IPS-15b (cell line): ENCODE results near the gene CAMKK1.
A peak's percentile ranks its signal among the peaks of the same experiment; 100 is the strongest.

Source experiments
- H3K27me3 ChIP-seq: one replicate; pipeline ENCODE4 v1.6.1; 2013; ENCODE audit warnings: low read length; ENCODE audit not compliant: control insufficient read depth, insufficient read depth
- H3K36me3 ChIP-seq: one replicate; pipeline ENCODE4 v1.6.1; 2013; ENCODE audit warnings: low read length; ENCODE audit not compliant: control insufficient read depth, insufficient read depth
- H3K4me1 ChIP-seq: one replicate; pipeline ENCODE4 v1.6.1; 2013; ENCODE audit warnings: mild to moderate bottlenecking, low read length; ENCODE audit not compliant: control insufficient read depth, insufficient read depth
- H3K4me3 ChIP-seq: one replicate; pipeline ENCODE4 v1.5.1; 2013; ENCODE audit warnings: low read depth, low read length
- H3K9ac ChIP-seq: one replicate; pipeline ENCODE4 v1.6.1; 2013; ENCODE audit warnings: low read depth, mild to moderate bottlenecking, low read length
- H3K9me3 ChIP-seq: one replicate; pipeline ENCODE4 v1.6.1; 2013; ENCODE audit warnings: mild to moderate bottlenecking, low read length; ENCODE audit not compliant: control insufficient read depth, insufficient read depth

Gene CAMKK1

DNA sequence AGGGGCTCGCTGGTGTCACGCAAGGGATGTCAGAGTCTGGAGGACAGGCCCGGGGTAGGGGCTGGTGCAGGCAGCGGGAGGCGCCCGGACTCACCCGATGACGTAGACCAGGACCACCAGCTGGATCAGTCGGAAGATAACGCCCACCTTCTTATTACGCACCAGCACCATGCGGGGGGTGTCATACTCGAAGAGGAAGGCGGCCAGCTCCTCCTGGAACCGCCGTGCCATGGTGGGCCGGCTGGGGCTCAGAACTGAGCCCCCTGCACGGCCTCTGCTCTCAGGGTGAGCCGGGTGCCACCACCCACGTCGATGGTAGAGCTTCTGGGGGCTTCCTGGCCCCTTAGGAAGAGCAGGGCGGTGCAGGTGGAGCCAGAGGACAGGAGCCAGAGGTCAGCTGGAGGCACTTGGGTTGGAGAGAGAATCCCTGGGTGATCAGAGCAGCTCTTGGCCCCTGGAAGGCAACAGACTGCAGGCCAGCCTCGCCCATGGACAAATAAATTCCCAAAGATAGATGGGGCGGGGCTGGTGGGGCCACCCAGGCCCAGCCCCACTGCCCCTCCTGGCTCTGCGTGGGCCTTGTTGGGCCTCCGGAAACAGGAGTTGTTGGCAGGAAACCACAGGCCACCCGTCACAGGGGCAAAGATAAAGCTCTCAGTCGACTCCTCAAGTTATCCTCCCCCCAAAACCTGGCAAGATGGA is 23.3 kb upstream of the CAMKK1 start, which contains the start of gene P2RX1:
TSS of gene P2RX1 (minus strand) at position 471 of the 702 bp plus-strand sequence. CDS start at position 231, 240 bp downstream.
- H3K36me3 ChIP-seq: peaks cover under 1% of the 10 kb centered on the region
- H3K9ac ChIP-seq: no peak within 1 kb of the TSS
- no peak within 1 kb of the TSS for H3K4me3 ChIP-seq
- H3K4me1 ChIP-seq: no peaks in the 10 kb centered on the region
- no peaks in the 10 kb centered on the region for H3K27me3 ChIP-seq
- no peaks in the 10 kb centered on the region for H3K9me3 ChIP-seq

DNA sequence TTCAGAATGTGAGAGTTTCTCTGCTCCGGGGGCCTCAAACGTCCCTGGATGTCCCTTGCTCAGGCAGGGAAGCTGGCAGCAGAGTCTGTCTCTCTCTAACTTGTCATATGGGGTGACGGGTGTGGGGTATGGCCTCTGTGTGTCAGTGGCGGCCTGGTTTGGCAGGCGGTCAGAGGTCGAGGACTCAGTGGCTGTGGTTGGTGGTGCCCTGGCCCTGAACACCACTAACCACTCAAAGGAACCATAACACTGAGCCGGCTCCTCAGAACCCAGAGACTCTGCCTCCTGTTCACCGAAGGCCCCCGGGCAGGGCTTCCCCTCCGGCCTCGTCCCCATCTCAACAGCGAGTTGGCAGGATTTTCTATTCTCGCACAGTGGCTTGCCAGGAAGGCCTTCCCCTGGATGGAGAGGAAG is 22.7 kb upstream of the CAMKK1 start:
- no peaks in the 10 kb centered on the region for H3K9me3 ChIP-seq
- no peaks in the 10 kb centered on the region for H3K27me3 ChIP-seq
- H3K4me3 ChIP-seq: no peak overlapping the region
- peaks cover 3% of the 10 kb centered on the region for H3K36me3 ChIP-seq
- H3K9ac ChIP-seq: no peak overlapping the region
- no peaks in the 10 kb centered on the region for H3K4me1 ChIP-seq

DNA sequence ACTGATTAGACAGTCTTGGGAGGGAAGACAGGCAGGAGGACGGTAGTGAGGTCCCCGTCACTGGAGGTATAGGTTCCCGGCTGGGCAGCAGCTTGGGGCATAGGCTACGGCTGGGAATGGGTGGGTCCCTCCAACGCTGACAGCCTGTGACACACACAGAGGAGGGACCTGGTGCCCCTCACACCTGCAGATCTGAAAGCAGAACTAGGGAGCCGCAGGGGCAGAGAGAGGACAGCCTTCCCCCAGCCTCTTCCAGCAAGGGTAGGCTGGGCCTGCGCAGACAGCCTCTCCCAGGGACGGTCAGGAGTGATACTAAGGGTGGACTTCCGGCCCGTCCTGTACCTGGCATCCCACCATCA is 21.4 kb upstream of the CAMKK1 start:
- no peak overlapping the region for H3K9ac ChIP-seq
- no peak overlapping the region for H3K4me3 ChIP-seq
- H3K9me3 ChIP-seq: no peaks in the 10 kb centered on the region
- peaks cover 3% of the 10 kb centered on the region for H3K36me3 ChIP-seq
- H3K27me3 ChIP-seq: no peaks in the 10 kb centered on the region
- no peaks in the 10 kb centered on the region for H3K4me1 ChIP-seq

DNA sequence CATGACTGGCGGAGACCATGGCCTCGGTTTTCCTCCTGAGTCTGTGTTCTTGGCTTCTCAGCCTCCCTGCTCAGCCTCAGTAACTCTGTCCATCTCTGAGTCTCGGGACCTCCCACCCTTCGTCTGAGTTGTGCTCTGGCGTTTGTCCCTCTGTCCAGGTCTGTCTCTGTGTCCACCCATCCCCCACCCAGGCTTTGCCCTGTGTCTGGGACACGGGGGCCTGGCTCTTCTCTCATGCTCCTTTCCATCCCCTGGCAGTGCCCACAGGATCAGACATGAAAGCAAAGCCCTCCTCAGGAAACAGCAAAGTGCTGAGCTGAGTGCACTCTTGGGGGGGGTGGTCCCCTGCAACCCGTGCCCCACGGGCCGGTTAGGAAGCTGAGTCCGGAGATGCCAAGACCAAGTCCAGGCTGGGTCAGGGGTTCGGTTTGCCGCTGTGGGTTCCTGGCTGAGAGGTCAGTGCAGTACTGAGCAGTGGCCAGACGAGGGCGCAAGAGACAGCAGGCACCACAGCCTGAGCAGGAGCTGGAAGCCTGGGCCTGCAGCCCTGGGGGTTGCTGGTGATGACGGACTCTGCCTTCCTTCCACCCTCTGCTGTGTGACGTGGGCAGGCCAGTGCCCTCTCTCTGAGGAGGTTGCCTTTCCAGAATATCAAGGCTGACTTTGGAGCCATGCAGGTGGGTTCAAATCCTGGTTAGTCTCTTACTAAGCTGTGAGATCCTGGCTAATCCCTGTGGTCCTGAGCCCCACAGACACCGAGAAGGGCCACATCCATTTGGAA is 20.9 kb upstream of the CAMKK1 start:
- H3K9ac ChIP-seq: no peak overlapping the region
- H3K9me3 ChIP-seq: no peaks in the 10 kb centered on the region
- H3K4me3 ChIP-seq: no peak overlapping the region
- H3K36me3 ChIP-seq: peaks cover 3% of the 10 kb centered on the region
- no peaks in the 10 kb centered on the region for H3K4me1 ChIP-seq
- H3K27me3 ChIP-seq: no peaks in the 10 kb centered on the region

DNA sequence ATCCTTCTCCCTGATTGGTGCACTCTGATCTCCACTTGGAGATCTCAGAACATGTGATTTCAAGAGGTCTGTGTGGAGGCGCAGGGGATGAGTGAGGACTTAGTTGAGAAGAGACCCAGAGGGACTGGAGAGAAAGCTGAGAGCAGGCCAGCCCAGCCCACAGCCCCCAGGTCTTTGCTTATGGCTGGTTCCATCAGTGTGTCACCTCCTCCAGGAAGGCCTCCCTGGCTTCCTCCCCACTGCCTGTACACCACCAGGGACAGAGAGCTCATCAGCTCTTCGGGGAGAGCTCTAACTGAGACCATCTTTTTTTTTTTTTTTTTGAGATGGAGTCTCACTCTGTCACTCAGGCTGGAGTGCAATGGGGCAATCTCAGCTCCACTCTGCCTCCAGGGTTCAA is 20.0 kb upstream of the CAMKK1 start:
- Histone ChIP-seq H3K9ac (no peak overlapping the region), H3K27me3 (no peaks in the 10 kb centered on the region), H3K36me3 (peaks cover 3% of the 10 kb centered on the region), H3K4me3 (no peak overlapping the region), H3K4me1 (no peaks in the 10 kb centered on the region), H3K9me3 (no peaks in the 10 kb centered on the region)

DNA sequence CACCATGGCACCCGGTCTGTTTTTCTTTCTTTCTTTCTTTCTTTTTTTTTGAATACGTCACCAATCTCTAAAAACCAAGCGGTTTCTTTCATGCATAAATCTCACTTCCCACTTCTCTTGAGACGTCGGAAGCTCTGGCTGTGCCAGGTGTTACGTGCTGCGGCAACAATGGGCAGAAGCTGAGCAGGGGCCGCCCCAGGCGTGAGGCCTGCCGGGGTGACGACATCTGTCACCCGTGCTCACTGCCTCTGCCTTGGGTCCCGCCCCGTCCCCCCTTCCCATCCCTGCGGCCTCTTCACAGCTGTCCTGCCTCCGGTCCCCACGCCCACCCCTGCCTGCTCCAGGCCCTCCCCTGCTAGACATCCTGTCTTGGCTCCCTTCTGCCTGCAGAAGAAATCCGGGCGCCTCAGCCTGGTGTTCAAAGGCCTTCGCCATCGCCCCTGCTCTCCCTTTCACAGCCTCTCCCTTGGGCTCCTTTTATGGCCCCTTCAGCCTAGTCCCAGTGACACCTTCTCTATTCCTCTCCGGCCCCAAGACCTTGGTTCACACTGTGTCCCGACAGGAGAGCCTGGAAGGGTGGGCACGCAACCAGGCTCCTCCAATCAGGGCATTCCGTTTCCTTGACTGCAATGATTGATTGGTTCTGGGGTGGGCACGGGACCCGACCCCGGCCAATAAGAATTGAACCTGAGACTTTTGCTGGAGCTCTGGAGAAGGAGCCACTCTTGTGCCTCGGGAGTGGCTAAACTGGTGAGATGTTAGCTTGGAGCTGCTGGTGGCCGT is 18.6 kb upstream of the CAMKK1 start:
- H3K9me3 ChIP-seq: no peaks in the 10 kb centered on the region
- H3K27me3 ChIP-seq: no peaks in the 10 kb centered on the region
- H3K4me1 ChIP-seq: no peaks in the 10 kb centered on the region
- H3K36me3 ChIP-seq: peaks cover 3% of the 10 kb centered on the region
- no peak overlapping the region for H3K9ac ChIP-seq
- H3K4me3 ChIP-seq: no peak overlapping the region

DNA sequence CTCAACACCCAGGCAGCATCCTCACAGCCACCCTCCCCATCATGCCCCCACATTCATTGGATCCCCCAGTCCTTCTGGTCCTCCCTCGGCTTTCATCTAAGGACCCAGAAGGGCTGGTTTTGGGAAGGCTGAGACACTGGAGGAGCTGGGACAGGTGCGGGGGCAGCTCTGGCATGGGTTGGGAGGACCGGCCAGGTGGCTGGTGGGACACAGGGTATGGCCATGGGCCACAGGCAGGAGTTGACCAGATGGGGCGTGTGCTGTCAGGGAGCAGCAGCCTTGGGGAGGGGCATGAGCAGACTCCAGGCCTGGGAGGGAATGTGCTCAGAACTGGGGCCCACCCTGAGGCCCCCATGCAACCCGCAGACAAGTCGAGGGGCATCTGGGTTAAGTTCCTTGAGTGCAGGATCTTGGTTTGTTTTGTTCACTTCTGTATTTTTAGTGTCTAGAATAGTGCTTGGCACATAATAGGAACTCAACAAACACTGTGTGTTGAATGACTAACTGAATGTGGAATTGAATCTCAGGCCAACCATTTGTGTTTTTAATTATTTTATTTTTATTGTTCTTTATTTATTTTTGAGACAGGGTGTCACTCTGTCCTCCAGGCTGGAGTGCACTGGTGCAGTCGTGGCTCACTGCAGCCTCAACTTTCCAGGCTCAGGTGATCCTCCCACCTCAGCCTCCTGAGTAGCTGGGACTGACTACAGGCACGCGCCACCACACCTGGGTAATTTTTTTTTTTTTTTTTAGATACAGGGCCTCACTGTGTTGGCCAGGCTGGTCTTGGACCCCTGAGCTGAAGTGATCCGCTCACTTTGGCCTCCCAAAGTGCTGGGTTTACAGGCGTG is 17.8 kb upstream of the CAMKK1 start:
- peaks cover 3% of the 10 kb centered on the region for H3K36me3 ChIP-seq
- no peaks in the 10 kb centered on the region for H3K27me3 ChIP-seq
- H3K9me3 ChIP-seq: no peaks in the 10 kb centered on the region
- H3K9ac ChIP-seq: no peak overlapping the region
- H3K4me1 ChIP-seq: no peaks in the 10 kb centered on the region
- no peak overlapping the region for H3K4me3 ChIP-seq

DNA sequence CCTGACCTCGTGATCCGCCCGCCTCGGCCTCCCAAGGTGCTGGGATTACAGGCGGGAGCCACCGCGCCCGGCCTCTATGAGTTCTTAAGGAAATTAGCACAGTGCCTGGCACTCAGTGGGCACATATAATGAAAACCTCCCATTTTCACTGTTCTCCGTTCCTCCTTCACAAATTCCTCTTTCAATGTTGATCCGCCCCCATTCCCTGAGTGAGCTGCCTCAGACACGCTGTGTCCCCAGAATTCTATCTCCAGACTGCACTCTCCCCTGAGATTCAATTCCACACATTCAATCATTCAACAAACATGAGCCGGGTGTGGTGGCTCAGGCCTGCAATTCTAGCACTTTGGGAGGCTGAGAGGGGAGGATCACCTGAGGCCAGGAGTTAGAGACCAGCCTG is 16.4 kb upstream of the CAMKK1 start:
- Histone ChIP-seq H3K36me3 (peaks cover 3% of the 10 kb centered on the region), H3K4me3 (no peak overlapping the region), H3K4me1 (peaks cover 5% of the 10 kb centered on the region), H3K9ac (no peak overlapping the region), H3K9me3 (no peaks in the 10 kb centered on the region), H3K27me3 (no peaks in the 10 kb centered on the region)

DNA sequence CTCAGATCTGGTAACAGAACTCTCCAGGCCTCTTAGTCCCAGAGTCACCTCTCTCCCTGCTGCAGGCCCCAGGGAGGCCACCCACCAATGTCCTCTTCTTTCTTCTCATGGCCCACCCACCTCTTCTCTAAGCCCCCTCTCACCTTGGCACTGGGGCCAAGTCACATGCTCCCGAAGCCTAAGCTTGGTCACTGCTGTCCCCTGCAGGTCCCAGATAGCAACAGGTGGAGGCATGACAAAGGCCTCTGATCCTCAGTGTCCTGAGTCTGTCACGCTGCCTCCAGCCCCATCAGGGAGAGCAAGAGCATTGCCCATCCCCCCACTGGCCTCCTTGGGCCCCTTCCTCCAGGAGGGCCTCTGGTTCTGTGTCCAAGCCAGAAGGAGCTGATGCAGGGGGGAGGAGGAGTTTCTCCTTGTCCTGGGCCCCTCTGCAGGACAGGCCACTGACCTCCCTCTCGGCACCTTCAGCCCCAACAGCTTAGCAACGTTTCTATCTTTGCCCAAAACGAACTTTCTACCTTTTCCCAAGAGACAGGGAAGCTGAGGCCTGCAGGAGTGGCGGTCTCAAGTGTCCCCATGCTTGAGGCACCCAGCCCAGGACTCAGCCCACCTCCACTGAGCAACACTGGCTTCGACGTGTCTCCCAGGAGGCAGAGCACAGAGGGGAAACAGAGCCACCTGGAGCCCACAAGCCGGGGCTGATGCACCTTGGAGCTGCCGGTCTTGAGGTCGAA is 14.8 kb upstream of the CAMKK1 start:
- Histone ChIP-seq H3K36me3 (peaks cover 3% of the 10 kb centered on the region), H3K9ac (peak overlapping the region; percentile 12)

DNA sequence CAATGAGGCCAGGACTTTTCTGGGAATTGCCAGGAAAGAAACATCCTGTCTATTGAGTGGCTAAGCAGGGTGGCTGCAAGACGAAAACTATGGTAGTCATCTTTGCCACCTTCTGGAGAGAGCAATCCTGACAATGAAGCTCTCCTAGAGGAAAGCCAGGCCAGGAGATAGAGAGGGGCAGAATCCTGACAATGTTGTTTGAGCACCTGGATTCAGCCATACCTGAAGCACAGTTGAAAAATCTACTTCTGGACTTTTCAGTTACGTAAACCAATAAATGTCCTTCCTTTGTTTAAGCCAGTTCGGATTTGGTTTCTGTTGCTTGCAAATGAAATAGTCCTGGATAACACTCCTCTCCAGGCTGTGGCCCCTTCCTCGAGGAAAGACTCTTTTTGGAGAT is 14.0 kb upstream of the CAMKK1 start:
- no peak overlapping the region for H3K4me3 ChIP-seq
- peaks cover 3% of the 10 kb centered on the region for H3K36me3 ChIP-seq
- H3K4me1 ChIP-seq: peaks cover 11% of the 10 kb centered on the region
- H3K9me3 ChIP-seq: no peaks in the 10 kb centered on the region
- H3K9ac ChIP-seq: no peak overlapping the region
- no peaks in the 10 kb centered on the region for H3K27me3 ChIP-seq

More for the DNA sequence above, 14.8 kb upstream of the CAMKK1 start:
- Histone ChIP-seq H3K4me3 (no peak overlapping the region), H3K27me3 (no peaks in the 10 kb centered on the region), H3K9me3 (no peaks in the 10 kb centered on the region), H3K4me1 (peaks cover 11% of the 10 kb centered on the region)
